H9 (cell line): ENCODE data around the gene MTMR12. TPM values are rescaled to one million over a fixed set of nuclear protein-coding genes. Genes with fewer than 3 reads are reported as not detected.

Experiments
- DNase-seq: peaks from one replicate; pipeline ENCODE4 v3.0.0-alpha.2; 2017
- H2AFZ ChIP-seq: one replicate; pipeline ENCODE4 v1.6.1; 2013; ENCODE audit warnings: mild to moderate bottlenecking, low read length, control low read depth, moderate library complexity
- H2AK5ac ChIP-seq: 2 replicates; pipeline ENCODE4 v1.6.1; 2013; ENCODE audit warnings: low read length, control low read depth, mixed read lengths; ENCODE audit not compliant: insufficient read length
- H2BK120ac ChIP-seq: one replicate; pipeline ENCODE4 v1.6.1; 2013; ENCODE audit warnings: low read depth, mild to moderate bottlenecking, low read length, control low read depth, inconsistent platforms; ENCODE audit not compliant: poor library complexity, severe bottlenecking
- H2BK12ac ChIP-seq: 2 replicates; pipeline ENCODE4 v1.6.1; 2013; ENCODE audit warnings: low read length, control low read depth, mixed read lengths, low read depth; ENCODE audit not compliant: insufficient read length
- H2BK15ac ChIP-seq: 2 replicates; pipeline ENCODE4 v1.6.1; 2013; ENCODE audit warnings: low read depth, low read length, control low read depth
- H2BK20ac ChIP-seq: one replicate; pipeline ENCODE4 v1.6.1; 2013; ENCODE audit warnings: low read depth, mild to moderate bottlenecking, low read length, control low read depth, inconsistent platforms; ENCODE audit not compliant: poor library complexity, severe bottlenecking
- H2BK5ac ChIP-seq: 2 replicates; pipeline ENCODE4 v1.6.1; 2013; ENCODE audit warnings: low read length, control low read depth, mixed read lengths; ENCODE audit not compliant: insufficient read length
- H3K14ac ChIP-seq: 2 replicates; pipeline ENCODE4 v1.6.1; 2013; ENCODE audit warnings: low read length, control low read depth; ENCODE audit not compliant: insufficient read depth
- H3K18ac ChIP-seq: 2 replicates; pipeline ENCODE4 v1.6.1; 2013; ENCODE audit warnings: low read depth, mild to moderate bottlenecking, mixed read lengths, low read length, control low read depth; ENCODE audit not compliant: insufficient read length
- H3K23ac ChIP-seq: 2 replicates; pipeline ENCODE4 v1.6.1; 2013; ENCODE audit warnings: low read length, control low read depth, mixed read lengths, low read depth; ENCODE audit not compliant: insufficient read length
- H3K23me2 ChIP-seq: 2 replicates; pipeline ENCODE4 v1.6.1; 2013; ENCODE audit warnings: low read depth, mild to moderate bottlenecking, mixed read lengths, low read length, control low read depth; ENCODE audit not compliant: insufficient read length, poor library complexity, severe bottlenecking
- H3K27ac ChIP-seq: 2 replicates; pipeline ENCODE4 v1.5.1; 2013; ENCODE audit warnings: low read length, control low read depth, mixed read lengths, low read depth; ENCODE audit not compliant: insufficient read length
- H3K27me3 ChIP-seq: 2 replicates; pipeline ENCODE4 v1.6.1; 2013; ENCODE audit warnings: low read length, control low read depth, inconsistent platforms; ENCODE audit not compliant: insufficient read depth
- H3K4ac ChIP-seq: 2 replicates; pipeline ENCODE4 v1.6.1; 2013; ENCODE audit warnings: low read depth, mild to moderate bottlenecking, control low read depth, inconsistent platforms, low read length, moderate library complexity
- H3K4me1 ChIP-seq: 2 replicates; pipeline ENCODE4 v1.6.1; 2013; ENCODE audit warnings: low read length, control low read depth, inconsistent platforms; ENCODE audit not compliant: insufficient read depth
- H3K4me2 ChIP-seq: 2 replicates; pipeline ENCODE4 v1.6.1; 2013; ENCODE audit warnings: low read length, control low read depth, mixed read lengths; ENCODE audit not compliant: insufficient read length, insufficient read depth
- H3K56ac ChIP-seq: 2 replicates; pipeline ENCODE4 v1.6.1; 2013; ENCODE audit warnings: low read depth, mild to moderate bottlenecking, mixed read lengths, low read length, control low read depth; ENCODE audit not compliant: insufficient read length
- H3K79me1 ChIP-seq: 2 replicates; pipeline ENCODE4 v1.6.1; 2013; ENCODE audit warnings: low read depth, mild to moderate bottlenecking, moderate library complexity, low read length, control low read depth, inconsistent platforms; ENCODE audit not compliant: insufficient read depth, poor library complexity, severe bottlenecking
- H3K79me2 ChIP-seq: 2 replicates; pipeline ENCODE4 v1.6.1; 2013; ENCODE audit warnings: low read length, control low read depth, inconsistent platforms; ENCODE audit not compliant: insufficient read depth
- H3K9ac ChIP-seq: 2 replicates; pipeline ENCODE4 v1.6.1; 2013; ENCODE audit warnings: low read length, control low read depth, mixed read lengths; ENCODE audit not compliant: insufficient read length; ENCODE audit errors: extremely low read depth
- H3K9me3 ChIP-seq: one replicate; pipeline ENCODE4 v1.6.1; 2013; ENCODE audit warnings: low read depth, low read length, inconsistent platforms; ENCODE audit not compliant: control insufficient read depth
- H3T11ph ChIP-seq: one replicate; pipeline ENCODE4 v1.6.1; 2013; ENCODE audit warnings: mild to moderate bottlenecking, low read length, control low read depth, inconsistent platforms
- H4K20me1 ChIP-seq: one replicate; pipeline ENCODE4 v1.6.1; 2013; ENCODE audit not compliant: control insufficient read depth, insufficient read length, insufficient read depth
- H4K5ac ChIP-seq: 2 replicates; pipeline ENCODE4 v1.6.1; 2013; ENCODE audit warnings: low read depth, mild to moderate bottlenecking, mixed read lengths, low read length, control low read depth; ENCODE audit not compliant: insufficient read length
- H4K8ac ChIP-seq: replicated peaks from 2 replicates; pipeline ENCODE4 v1.6.1; 2013; ENCODE audit warnings: low read length, control low read depth, mixed read lengths, low read depth; ENCODE audit not compliant: insufficient read length
- H4K91ac ChIP-seq: 2 replicates; pipeline ENCODE4 v1.6.1; 2013; ENCODE audit warnings: low read depth, mild to moderate bottlenecking, moderate library complexity, mixed read lengths, low read length, control low read depth; ENCODE audit not compliant: insufficient read length
- H3K27ac Mint-ChIP-seq, 3 experiments: 2 replicates in 2 of 3; 3 replicates in 1 of 3; pipeline ENCODE4 v1.8.0; 2020 to 2021; ENCODE audit warnings: mixed read lengths in 3 of 3, mild to moderate bottlenecking in 1 of 3, moderate library complexity in 1 of 3
- H3K27me3 Mint-ChIP-seq: 2 replicates; pipeline ENCODE4 v1.8.0; 2021; ENCODE audit warnings: low read depth, mild to moderate bottlenecking, moderate library complexity, mixed read lengths
- H3K36me3 Mint-ChIP-seq, 3 experiments: 2 replicates in 2 of 3; 3 replicates in 1 of 3; pipeline ENCODE4 v1.8.0; 2020 to 2021; ENCODE audit warnings: low read depth in 3 of 3, mixed read lengths in 3 of 3; ENCODE audit not compliant: insufficient read depth in 1 of 3
- H3K4me1 Mint-ChIP-seq, 2 experiments: 2 replicates each; pipeline ENCODE4 v1.8.0; 2020; ENCODE audit warnings: mixed read lengths in 2 of 2
- H3K4me3 Mint-ChIP-seq, 2 experiments: 2 replicates in 1 of 2; 3 replicates in 1 of 2; pipeline ENCODE4 v1.8.0; 2020 to 2021; ENCODE audit warnings: mild to moderate bottlenecking in 2 of 2, mixed read lengths in 2 of 2, moderate library complexity in 1 of 2
- H3K9me3 Mint-ChIP-seq, 2 experiments: 2 replicates in 1 of 2; 3 replicates in 1 of 2; pipeline ENCODE4 v1.8.0; 2020; ENCODE audit warnings: mild to moderate bottlenecking in 2 of 2, mixed read lengths in 2 of 2, moderate library complexity in 1 of 2
- CTCF ChIP-seq: fragments of 200-600 bp; sonication (generic); conservative IDR thresholded peaks from 3 replicates; pipeline ENCODE4 v1.8.0; 2021; ENCODE audit warnings: antibody characterized with exemption, mild to moderate bottlenecking
- WGBS: extraction: QIAGEN DNeasy Blood & Tissue Kit; methylation state at CpG from one replicate; pipeline ENCODE4 v1.1.7; 2013; ENCODE audit warnings: missing lambda C conversion rate, low lambda C conversion rate, mixed read lengths; ENCODE audit not compliant: insufficient read length; ENCODE audit errors: extremely low coverage; 5-methylcytosine and 5-hydroxymethylcytosine counted together
- total RNA-seq: library from RNA; stranded (reverse); gene quantifications from 2 replicates; pipeline ENCODE4 v1.2.1, GENCODE V29; 2021

MTMR12 gene
- total RNA-seq, 1 experiment from 2014 or later, result 39.3 TPM

- no peak overlapping the region for H3K4ac ChIP-seq
- no peaks in the 10 kb centered on the region for H3K23me2 ChIP-seq
- no peaks in the 10 kb centered on the region for H3K79me1 ChIP-seq
- no peak overlapping the region for H3K27ac ChIP-seq
- no peak overlapping the region for H3K4me2 ChIP-seq
- WGBS, result no CpG with 5 or more reads among the region's 6 CpGs
- DNase-seq, result no peak
- TF ChIP-seq CTCF, result peak; percentile 17; the same call in 1 of the 3 replicates
- H2BK5ac ChIP-seq, result no peak overlapping the region
- H3K27me3 ChIP-seq, result no peaks in the 10 kb centered on the region
- H3K14ac ChIP-seq, result no peak overlapping the region
- Mint-ChIP-seq H3K4me1 (no peaks in the 10 kb centered on the region), H3K9me3 (no peaks in the 10 kb centered on the region), H3K27me3 (no peaks in the 10 kb centered on the region), H3K27ac (no peak overlapping the region), H3K4me3 (no peak overlapping the region), H3K36me3 (no peaks in the 10 kb centered on the region)
- no peak overlapping the region for H2BK120ac ChIP-seq
- no peak overlapping the region for H2BK15ac ChIP-seq
- H3T11ph ChIP-seq, result no peak overlapping the region
- no peak overlapping the region for H3K56ac ChIP-seq
- no peak overlapping the region for H4K91ac ChIP-seq
- H3K23ac ChIP-seq, result no peak overlapping the region
- H3K9me3 ChIP-seq, result no peaks in the 10 kb centered on the region
- H2BK20ac ChIP-seq, result no peak overlapping the region
- no peak overlapping the region for H2BK12ac ChIP-seq
- no peak overlapping the region for H3K9ac ChIP-seq
- H4K20me1 ChIP-seq, result no peaks in the 10 kb centered on the region
- H2AK5ac ChIP-seq, result no peak overlapping the region
- no peak overlapping the region for H3K18ac ChIP-seq
- H3K4me1 ChIP-seq, result no peaks in the 10 kb centered on the region
- no peaks in the 10 kb centered on the region for H3K79me2 ChIP-seq
- no peak overlapping the region for H2AFZ ChIP-seq
- no peak overlapping the region for H4K8ac ChIP-seq
- H4K5ac ChIP-seq, result no peak overlapping the region
Observed at GRCh38 chr5:32197032-32197431, 115.7 kb downstream of the MTMR12 start.
